Neural cell (in vitro differentiated cells): Measurements from ENCODE around the gene KANSL3. TPM values are rescaled to one million over a fixed set of nuclear protein-coding genes. Genes with fewer than 3 reads are reported as not detected.

Experiments used
- H2AFZ ChIP-seq: fragments of 200-600, 300-800 bp; sonication (generic), shearing (Covaris generic); 2 replicates; pipeline ENCODE4 v1.6.0; 2014; ENCODE audit warnings: low read depth, mild to moderate bottlenecking, antibody characterized with exemption, low read length, moderate library complexity
- H3F3A ChIP-seq: fragments of 200-600 bp; shearing (Covaris generic); 2 replicates; pipeline ENCODE4 v1.6.1; 2016; ENCODE audit warnings: mild to moderate bottlenecking, moderate library complexity, mixed read lengths, antibody characterized with exemption, low read length; ENCODE audit not compliant: insufficient read depth, poor library complexity, severe bottlenecking
- H3K27ac ChIP-seq: fragments of 200-600, 300-800 bp; sonication (generic), shearing (Covaris generic); 2 replicates; pipeline ENCODE4 v1.5.1; 2014; ENCODE audit warnings: mild to moderate bottlenecking, low read length, moderate library complexity
- H3K27me3 ChIP-seq: fragments of 300-800, 200-600 bp; sonication (generic), shearing (Covaris generic); 2 replicates; pipeline ENCODE4 v1.6.0; 2014; ENCODE audit warnings: mild to moderate bottlenecking, low read depth, low read length, moderate library complexity; ENCODE audit not compliant: insufficient read depth
- H3K36me3 ChIP-seq: fragments of 300-800, 200-600 bp; sonication (generic), shearing (Covaris generic); 2 replicates; pipeline ENCODE4 v1.5.1; 2014; ENCODE audit warnings: mild to moderate bottlenecking, antibody characterized with exemption, low read length, moderate library complexity; ENCODE audit not compliant: insufficient read depth
- H3K4me2 ChIP-seq: fragments of 300-800, 200-600 bp; sonication (generic), shearing (Covaris generic); 2 replicates; pipeline ENCODE4 v1.6.0; 2014; ENCODE audit warnings: mild to moderate bottlenecking, low read length
- H3K4me3 ChIP-seq: fragments of 300-800, 200-600 bp; sonication (generic), shearing (Covaris generic); 2 replicates; pipeline ENCODE4 v1.5.1; 2014; ENCODE audit warnings: mild to moderate bottlenecking, low read length, moderate library complexity
- H3K79me2 ChIP-seq: fragments of 200-600 bp; shearing (Covaris generic); replicated peaks from 2 replicates; pipeline ENCODE4 v1.6.0; 2014; ENCODE audit warnings: mild to moderate bottlenecking, low read length, moderate library complexity; ENCODE audit not compliant: insufficient read depth
- H3K9ac ChIP-seq: fragments of 300-800, 200-600 bp; sonication (generic), shearing (Covaris generic); 2 replicates; pipeline ENCODE4 v1.6.1; 2016; ENCODE audit warnings: mild to moderate bottlenecking, low read length, mixed read lengths
- H3K9me2 ChIP-seq: fragments of 200-600 bp; shearing (Covaris generic); 2 replicates; pipeline ENCODE4 v1.6.1; 2016; ENCODE audit warnings: mild to moderate bottlenecking, low read length, mixed read lengths; ENCODE audit not compliant: insufficient read depth
- H3K9me3 ChIP-seq: fragments of 200-600, 300-800 bp; sonication (generic), shearing (Covaris generic); 2 replicates; pipeline ENCODE4 v1.6.1; 2016; ENCODE audit warnings: mild to moderate bottlenecking, mixed run types, low read length, moderate library complexity, mixed read lengths
- H4K20me1 ChIP-seq: fragments of 200-600 bp; shearing (Covaris generic); 2 replicates; pipeline ENCODE4 v1.6.1; 2016; ENCODE audit warnings: mild to moderate bottlenecking, mixed run types; ENCODE audit not compliant: insufficient read depth
- EP300 ChIP-seq: fragments of 450-650 bp; conservative IDR thresholded peaks from 2 replicates; pipeline ENCODE4 v1.6.1; 2014; ENCODE audit warnings: antibody characterized with exemption, mild to moderate bottlenecking, moderate library complexity; ENCODE audit not compliant: poor library complexity, severe bottlenecking
- EZH2 ChIP-seq: fragments of 200-600, 300-800 bp; shearing (Covaris generic), sonication (generic); IDR thresholded peaks from 2 replicates; pipeline ENCODE4 v1.6.1; 2014; ENCODE audit warnings: antibody characterized with exemption, low read length, borderline replicate concordance, mild to moderate bottlenecking; ENCODE audit not compliant: insufficient read depth, poor library complexity, severe bottlenecking
- MXI1 ChIP-seq: fragments of 450-650 bp; conservative IDR thresholded peaks from 2 replicates; pipeline ENCODE4 v1.6.1; 2014; ENCODE audit warnings: antibody characterized with exemption, mild to moderate bottlenecking; ENCODE audit not compliant: poor library complexity, severe bottlenecking
- POLR2AphosphoS5 ChIP-seq: IDR thresholded peaks from 2 replicates; pipeline ENCODE4 v1.6.1; 2012
- RAD21 ChIP-seq: fragments of 450-650 bp; conservative IDR thresholded peaks from 2 replicates; pipeline ENCODE4 v1.6.1; 2014; ENCODE audit warnings: antibody characterized with exemption, mild to moderate bottlenecking, moderate library complexity
- REST ChIP-seq: IDR thresholded peaks from 2 replicates; pipeline ENCODE4 v1.6.1; 2012; ENCODE audit warnings: borderline replicate concordance
- SMC3 ChIP-seq: fragments of 450-650 bp; conservative IDR thresholded peaks from 2 replicates; pipeline ENCODE4 v1.6.1; 2014; ENCODE audit warnings: antibody characterized with exemption, mild to moderate bottlenecking, moderate library complexity; ENCODE audit not compliant: poor library complexity
- TAF1 ChIP-seq: IDR thresholded peaks from 2 replicates; pipeline ENCODE4 v1.6.1; 2012; ENCODE audit warnings: low read depth
- polyA plus RNA-seq: library from polyadenylated mRNA; depleted of rRNA; stranded (reverse); fragments of >200 nt; gene quantifications from 2 replicates; pipeline ENCODE4 v1.2.3, GENCODE V29; 2014
- TF ChIP-seq, protein P1 (sequence below): fragments of 450-650 bp; IDR thresholded peaks from 2 replicates; pipeline ENCODE4 v1.5.1; 2014; ENCODE audit warnings: antibody characterized with exemption, mild to moderate bottlenecking, moderate library complexity; ENCODE audit not compliant: poor library complexity, severe bottlenecking

Gene KANSL3
- polyA plus RNA-seq, 1 donor from 2014 or later, result 37.7 TPM

GRCh38 chr2:96683972-96684820 is 46.1 kb upstream of the KANSL3 start:
- Histone ChIP-seq H3K9me2 (no peaks in the 10 kb centered on the region), H3K27ac (no peak overlapping the region), H3K4me3 (no peak overlapping the region), H3K36me3 (no peaks in the 10 kb centered on the region), H3K27me3 (no peaks in the 10 kb centered on the region), H3F3A (no peaks in the 10 kb centered on the region), H3K9me3 (no peaks in the 10 kb centered on the region), H3K9ac (no peak overlapping the region), H2AFZ (no peak overlapping the region), H3K4me2 (no peak overlapping the region), H3K79me2 (no peaks in the 10 kb centered on the region), H4K20me1 (no peaks in the 10 kb centered on the region)
- TF ChIP-seq SMC3 (no peak), EP300 (no peak), POLR2AphosphoS5 (no peak), MXI1 (no peak), RAD21 (no peak), REST (no peak), EZH2 (no peak), TAF1 (no peak)
- TF ChIP-seq, protein P1, sequence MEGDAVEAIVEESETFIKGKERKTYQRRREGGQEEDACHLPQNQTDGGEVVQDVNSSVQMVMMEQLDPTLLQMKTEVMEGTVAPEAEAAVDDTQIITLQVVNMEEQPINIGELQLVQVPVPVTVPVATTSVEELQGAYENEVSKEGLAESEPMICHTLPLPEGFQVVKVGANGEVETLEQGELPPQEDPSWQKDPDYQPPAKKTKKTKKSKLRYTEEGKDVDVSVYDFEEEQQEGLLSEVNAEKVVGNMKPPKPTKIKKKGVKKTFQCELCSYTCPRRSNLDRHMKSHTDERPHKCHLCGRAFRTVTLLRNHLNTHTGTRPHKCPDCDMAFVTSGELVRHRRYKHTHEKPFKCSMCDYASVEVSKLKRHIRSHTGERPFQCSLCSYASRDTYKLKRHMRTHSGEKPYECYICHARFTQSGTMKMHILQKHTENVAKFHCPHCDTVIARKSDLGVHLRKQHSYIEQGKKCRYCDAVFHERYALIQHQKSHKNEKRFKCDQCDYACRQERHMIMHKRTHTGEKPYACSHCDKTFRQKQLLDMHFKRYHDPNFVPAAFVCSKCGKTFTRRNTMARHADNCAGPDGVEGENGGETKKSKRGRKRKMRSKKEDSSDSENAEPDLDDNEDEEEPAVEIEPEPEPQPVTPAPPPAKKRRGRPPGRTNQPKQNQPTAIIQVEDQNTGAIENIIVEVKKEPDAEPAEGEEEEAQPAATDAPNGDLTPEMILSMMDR, result no peak

DNA sequence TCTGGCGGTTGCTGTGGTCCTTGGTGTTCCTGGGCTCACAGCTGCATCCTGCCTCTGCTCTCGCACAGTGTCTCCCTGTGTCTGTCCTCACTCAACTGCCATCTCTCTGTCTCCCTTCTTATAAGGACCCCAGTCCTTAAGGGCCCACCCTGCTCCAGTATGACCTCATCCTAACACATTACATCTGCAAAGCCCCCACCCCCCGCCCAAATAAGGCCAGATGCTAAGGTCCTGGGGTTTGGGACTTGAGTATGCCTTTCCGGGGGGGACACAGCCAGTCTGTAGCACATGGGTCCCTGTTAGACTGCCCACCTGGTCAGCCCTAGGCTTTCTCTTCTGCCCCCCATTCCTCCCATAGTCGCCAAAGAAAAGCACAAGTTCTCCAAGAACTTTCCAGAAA is 45.2 kb upstream of the KANSL3 start:
- no peaks in the 10 kb centered on the region for H3K9me2 ChIP-seq
- H3K36me3 ChIP-seq, result no peaks in the 10 kb centered on the region
- H4K20me1 ChIP-seq, result no peaks in the 10 kb centered on the region
- no peaks in the 10 kb centered on the region for H3K79me2 ChIP-seq
- no peaks in the 10 kb centered on the region for H3K9me3 ChIP-seq
- H3K27ac ChIP-seq, result no peak overlapping the region
- no peak overlapping the region for H3K4me2 ChIP-seq
- H2AFZ ChIP-seq, result no peak overlapping the region
- H3K27me3 ChIP-seq, result no peaks in the 10 kb centered on the region
- TF ChIP-seq EZH2, result no peak
- no peak for TF ChIP-seq SMC3
- TF ChIP-seq, protein P1, result no peak
- no peak for TF ChIP-seq MXI1
- TF ChIP-seq POLR2AphosphoS5, result no peak
- TF ChIP-seq TAF1, result no peak
- TF ChIP-seq REST, result no peak
- TF ChIP-seq RAD21, result no peak
- no peak overlapping the region for H3K4me3 ChIP-seq
- H3F3A ChIP-seq, result no peaks in the 10 kb centered on the region
- no peak overlapping the region for H3K9ac ChIP-seq
